WTC11 (cell line): ENCODE results near the gene DUS1L. TPM values are rescaled to one million over a fixed set of nuclear protein-coding genes. Genes with fewer than 3 reads are reported as not detected.

Experiments
- ATAC-seq: fragments of 200-7000 bp; cut with Tn5 transposase; 2 replicates; pipeline ENCODE4 v1.10.0; 2021; ENCODE audit warnings: mild to moderate bottlenecking, moderate library complexity
- CTCF ChIA-PET: fragments of 300-600 bp; sonication (Branson Sonifier 250); formaldehyde crosslinking; loops from one replicate; lab custom pipeline; 2021; ENCODE audit warnings: antibody characterized with exemption; lab: Charles Lee
- POLR2A ChIA-PET: fragments of 350-600 bp; sonication (Branson Sonifier 250); formaldehyde crosslinking; loops from one replicate; lab custom pipeline; 2021; ENCODE audit warnings: antibody characterized with exemption; lab: Charles Lee
- DNase-seq: peaks from one replicate; pipeline ENCODE4 v3.0.0; 2021; ENCODE audit warnings: low spot score
- H3K27ac Mint-ChIP-seq: 2 replicates; pipeline ENCODE4 v1.8.0; 2021; ENCODE audit warnings: mixed read lengths
- H3K27me3 Mint-ChIP-seq: 2 replicates; pipeline ENCODE4 v1.8.0; 2021; ENCODE audit warnings: low read depth, mild to moderate bottlenecking, moderate library complexity, mixed read lengths
- H3K36me3 Mint-ChIP-seq: 2 replicates; pipeline ENCODE4 v1.8.0; 2021; ENCODE audit warnings: mixed read lengths
- H3K4me1 Mint-ChIP-seq: 2 replicates; pipeline ENCODE4 v1.8.0; 2022; ENCODE audit warnings: mixed read lengths
- H3K4me3 Mint-ChIP-seq: 2 replicates; pipeline ENCODE4 v1.8.0; 2021; ENCODE audit warnings: mild to moderate bottlenecking, moderate library complexity, mixed read lengths
- H3K9me3 Mint-ChIP-seq: 2 replicates; pipeline ENCODE4 v1.8.0; 2021; ENCODE audit warnings: mixed read lengths
- AR ChIP-seq: fragments of 250-450 bp; sonication (Bioruptor Pico); IDR thresholded peaks from 2 replicates; pipeline ENCODE4 v1.9.0; 2021; ENCODE audit warnings: mild to moderate bottlenecking
- CREM ChIP-seq: sonication (generic); formaldehyde crosslinking; IDR thresholded peaks from 2 replicates; pipeline ENCODE4 v1.8.1; 2022; ENCODE audit warnings: mild to moderate bottlenecking, missing genetic modification reagents, moderate library complexity
- E2F5 ChIP-seq: sonication (generic); formaldehyde crosslinking; IDR thresholded peaks from 2 replicates; pipeline ENCODE4 v1.8.1; 2022; ENCODE audit warnings: mild to moderate bottlenecking, moderate library complexity, missing genetic modification reagents
- HMGXB4 ChIP-seq: sonication (generic); formaldehyde crosslinking; IDR thresholded peaks from 2 replicates; pipeline ENCODE4 v1.8.1; 2023; ENCODE audit warnings: mild to moderate bottlenecking, moderate library complexity, missing genetic modification reagents
- JAZF1 ChIP-seq: fragments of 250-450 bp; sonication (Bioruptor Pico); IDR thresholded peaks from 2 replicates; pipeline ENCODE4 v1.9.0; 2021; ENCODE audit warnings: moderate library complexity, mild to moderate bottlenecking, inconsistent platforms
- MXD4 ChIP-seq: fragments of 250-450 bp; sonication (Bioruptor Pico); IDR thresholded peaks from 2 replicates; pipeline ENCODE4 v1.8.0; 2021; ENCODE audit warnings: mild to moderate bottlenecking, moderate library complexity, borderline replicate concordance
- NR3C1 ChIP-seq: sonication (generic); formaldehyde crosslinking; conservative IDR thresholded peaks from 2 replicates; pipeline ENCODE4 v1.8.1; 2023; ENCODE audit warnings: low read depth, mild to moderate bottlenecking, missing genetic modification reagents
- PREB ChIP-seq: sonication (generic); formaldehyde crosslinking; IDR thresholded peaks from 2 replicates; pipeline ENCODE4 v1.8.1; 2022; ENCODE audit warnings: mild to moderate bottlenecking, missing genetic modification reagents, moderate library complexity, borderline replicate concordance
- TEAD4 ChIP-seq: sonication (generic); formaldehyde crosslinking; IDR thresholded peaks from 2 replicates; pipeline ENCODE4 v1.8.0; 2022; ENCODE audit warnings: mild to moderate bottlenecking, missing genetic modification reagents
- USF2 ChIP-seq: sonication (generic); formaldehyde crosslinking; IDR thresholded peaks from 2 replicates; pipeline ENCODE4 v1.8.1; 2023; ENCODE audit warnings: mild to moderate bottlenecking, missing genetic modification reagents, moderate library complexity
- ZNF317 ChIP-seq: sonication (generic); formaldehyde crosslinking; IDR thresholded peaks from 2 replicates; pipeline ENCODE4 v1.8.1; 2023; ENCODE audit warnings: low read depth, mild to moderate bottlenecking, moderate library complexity, missing genetic modification reagents, borderline replicate concordance
- ZSCAN18 ChIP-seq: fragments of 250-450 bp; sonication (Bioruptor Pico); IDR thresholded peaks from 2 replicates; pipeline ENCODE4 v2.1.2; 2022; ENCODE audit warnings: mild to moderate bottlenecking, moderate library complexity
- total RNA-seq: library from RNA; stranded (reverse); gene quantifications from 3 replicates; pipeline ENCODE4 v1.2.3, GENCODE V29; 2021

Gene DUS1L
- total RNA-seq, 1 experiment from 2014 or later: 120 TPM

- Mint-ChIP-seq H3K36me3 (peaks cover under 1% of the 10 kb centered on the region; the same call in 1 of the 2 replicates), H3K4me3 (peak overlapping the region; percentile 67)
- no peak for DNase-seq
- ATAC-seq: peak; percentile 8; the same call in 1 of the 2 replicates
- POLR2A ChIA-PET: no interaction called here
- TF ChIP-seq HMGXB4 (CRISPR knock-in tag): 0 out of 2 replicates have a peak, but pooled peaks have one; percentile 11
- TF ChIP-seq AR: no peak
- no peak for TF ChIP-seq NR3C1
- 0 out of 2 replicates have a peak, but pooled peaks have one; percentile 6 for TF ChIP-seq CREM (CRISPR knock-in tag)
- TF ChIP-seq E2F5 (CRISPR knock-in tag): 0 out of 2 replicates have a peak, but pooled peaks have one; percentile 9
- TF ChIP-seq, all 79 proteins: peak for 3
- no peak overlapping the region for H3K27ac Mint-ChIP-seq
- H3K4me1 Mint-ChIP-seq: 0 out of 2 replicates have a peak, but pooled peaks cover 2% of the 10 kb centered on the region
- peaks cover under 1% of the 10 kb centered on the region; the same call in 1 of the 2 replicates for H3K27me3 Mint-ChIP-seq
- CTCF ChIA-PET: interaction anchor here (1.4 to 3.4 kb wide), 3 partner anchors 28 to 89 kb away, joined by 5 to 9 read pairs (median 7); partner anchors contain the start of gene DCXR
- H3K9me3 Mint-ChIP-seq: no peaks in the 10 kb centered on the region
Measured at GRCh38 chr17:82065193-82065637, 389 bp downstream of the DUS1L start.

- Mint-ChIP-seq H3K9me3 (no peaks in the 10 kb centered on the region), H3K4me3 (peak overlapping the region; percentile 67), H3K36me3 (peaks cover 3% of the 10 kb centered on the region; the same call in 1 of the 2 replicates), H3K27ac (no peak overlapping the region), H3K27me3 (no peaks in the 10 kb centered on the region; the same call in 1 of the 2 replicates), H3K4me1 (0 out of 2 replicates have a peak, but pooled peaks cover 2% of the 10 kb centered on the region)
- no peak for DNase-seq
- no peak; the same call in 1 of the 2 replicates for ATAC-seq
- ChIA-PET CTCF (interaction anchor here (1.4 to 3.4 kb wide), 4 partner anchors 27 to 89 kb away, joined by 5 to 19 read pairs (median 8); partner anchors contain the start of gene DCXR), POLR2A (no interaction called here)
- TF ChIP-seq ZSCAN18 (no peak), PREB (no peak), TEAD4 (CRISPR knock-in tag) (no peak), ZNF317 (CRISPR knock-in tag) (no peak), USF2 (CRISPR knock-in tag) (no peak), HMGXB4 (CRISPR knock-in tag) (no peak), JAZF1 (CRISPR knock-in tag) (no peak), MXD4 (CRISPR knock-in tag) (no peak)
Measured at GRCh38 chr17:82064433-82065192, 991 bp downstream of the DUS1L start.
